ENCODE results near the gene RBMS1. TPM values are rescaled to one million over a fixed set of nuclear protein-coding genes. Genes with fewer than 3 reads are reported as not detected.
A peak's percentile ranks its signal among the peaks of the same experiment; 100 is the strongest.

RBMS1 gene
- total and polyA plus RNA-seq, 2 of the 13 experiments (the other 11 are each of a cell fraction or from before 2014, with no cell fraction given), result 55.5 to 110 TPM

DNA sequence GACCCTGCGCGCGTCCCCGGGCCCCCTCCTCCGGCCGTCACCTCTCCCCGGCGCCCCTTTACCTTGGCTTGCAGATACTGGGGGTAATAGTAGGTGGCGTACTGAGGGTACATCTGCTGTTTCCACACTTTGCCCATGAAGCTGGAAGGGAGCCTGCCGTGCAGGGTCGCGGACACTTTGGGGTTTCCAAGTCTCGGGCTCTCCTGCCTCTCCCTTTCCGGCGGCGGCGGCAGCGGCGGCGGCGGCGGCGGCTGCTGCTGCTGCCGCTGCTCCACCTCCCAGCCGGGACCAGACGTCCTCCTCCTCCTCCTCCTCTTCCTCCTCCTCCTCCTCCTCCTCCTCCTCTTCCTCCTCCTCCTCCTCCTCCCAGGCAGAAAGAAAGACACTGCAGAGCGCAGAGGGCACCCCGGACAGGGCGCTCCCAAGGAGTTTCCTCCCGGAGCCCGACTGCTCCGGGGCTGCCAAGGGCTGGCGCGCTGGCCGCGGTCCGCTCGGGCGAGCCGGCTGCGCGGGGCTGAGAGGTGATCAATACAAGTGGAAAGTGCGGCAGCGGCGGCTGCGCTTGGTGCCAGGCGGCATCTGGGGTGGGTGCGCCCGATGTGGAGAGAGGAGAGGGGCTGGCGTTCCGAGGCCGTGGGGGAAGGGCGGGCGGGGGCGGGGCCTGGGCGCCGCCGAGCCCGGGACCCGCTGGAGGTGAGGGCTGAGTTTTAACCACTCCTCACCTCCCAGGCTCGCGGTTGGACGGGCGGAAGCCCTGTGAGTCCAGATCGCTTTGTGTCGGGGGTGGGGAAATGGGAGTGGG lies at the start of gene RBMS1 (continued):
- TF ChIP-seq CENPT (CRISPR knock-in tag; IDR thresholded peaks at IDR 0.05; ENCODE audit: low read depth) (peak; percentile 75), HDAC1 (CRISPR knock-in tag; IDR thresholded peaks at IDR 0.05) (peak; percentile 66), NFKBIZ (CRISPR knock-in tag; IDR thresholded peaks at IDR 0.05) (no peak), MAF1 (CRISPR knock-in tag; IDR thresholded peaks at IDR 0.05; ENCODE audit: borderline replicate concordance) (no peak), POGZ (CRISPR knock-in tag; IDR thresholded peaks at IDR 0.05) (no peak), ZNF557 (CRISPR knock-in tag; IDR thresholded peaks at IDR 0.05) (no peak), ATF7-NPFF (CRISPR knock-in tag; IDR thresholded peaks at IDR 0.05; ENCODE audit: low read depth) (peak; percentile 47; the same call in 1 of the 2 replicates), KMT2A (CRISPR knock-in tag; IDR thresholded peaks at IDR 0.05) (no peak), MIER3 (CRISPR knock-in tag; IDR thresholded peaks at IDR 0.05; ENCODE audit: borderline replicate concordance) (no peak), PRPF4 (IDR thresholded peaks at IDR 0.05; ENCODE audit: low read depth, low read length, poor library complexity, severe bottlenecking) (peak; percentile 38), ZNF644 (CRISPR knock-in tag; IDR thresholded peaks at IDR 0.05; ENCODE audit: low read depth) (no peak), BRCA1 (CRISPR knock-in tag; IDR thresholded peaks at IDR 0.05) (no peak), MTA1 (CRISPR knock-in tag; IDR thresholded peaks at IDR 0.05; ENCODE audit: borderline replicate concordance) (no peak), ZFP82 (CRISPR knock-in tag; IDR thresholded peaks at IDR 0.05; ENCODE audit: borderline replicate concordance) (peak; percentile 84; the same call in 1 of the 2 replicates)
- TF ChIP-seq, protein P1, sequence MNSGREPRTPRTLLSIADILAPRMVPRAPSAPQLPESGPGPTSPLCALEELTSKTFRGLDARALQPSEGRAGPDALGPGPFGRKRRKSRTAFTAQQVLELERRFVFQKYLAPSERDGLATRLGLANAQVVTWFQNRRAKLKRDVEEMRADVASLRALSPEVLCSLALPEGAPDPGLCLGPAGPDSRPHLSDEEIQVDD (CRISPR knock-in tag; IDR thresholded peaks at IDR 0.05; ENCODE audit: borderline replicate concordance), result no peak
- TF ChIP-seq, protein P2, sequence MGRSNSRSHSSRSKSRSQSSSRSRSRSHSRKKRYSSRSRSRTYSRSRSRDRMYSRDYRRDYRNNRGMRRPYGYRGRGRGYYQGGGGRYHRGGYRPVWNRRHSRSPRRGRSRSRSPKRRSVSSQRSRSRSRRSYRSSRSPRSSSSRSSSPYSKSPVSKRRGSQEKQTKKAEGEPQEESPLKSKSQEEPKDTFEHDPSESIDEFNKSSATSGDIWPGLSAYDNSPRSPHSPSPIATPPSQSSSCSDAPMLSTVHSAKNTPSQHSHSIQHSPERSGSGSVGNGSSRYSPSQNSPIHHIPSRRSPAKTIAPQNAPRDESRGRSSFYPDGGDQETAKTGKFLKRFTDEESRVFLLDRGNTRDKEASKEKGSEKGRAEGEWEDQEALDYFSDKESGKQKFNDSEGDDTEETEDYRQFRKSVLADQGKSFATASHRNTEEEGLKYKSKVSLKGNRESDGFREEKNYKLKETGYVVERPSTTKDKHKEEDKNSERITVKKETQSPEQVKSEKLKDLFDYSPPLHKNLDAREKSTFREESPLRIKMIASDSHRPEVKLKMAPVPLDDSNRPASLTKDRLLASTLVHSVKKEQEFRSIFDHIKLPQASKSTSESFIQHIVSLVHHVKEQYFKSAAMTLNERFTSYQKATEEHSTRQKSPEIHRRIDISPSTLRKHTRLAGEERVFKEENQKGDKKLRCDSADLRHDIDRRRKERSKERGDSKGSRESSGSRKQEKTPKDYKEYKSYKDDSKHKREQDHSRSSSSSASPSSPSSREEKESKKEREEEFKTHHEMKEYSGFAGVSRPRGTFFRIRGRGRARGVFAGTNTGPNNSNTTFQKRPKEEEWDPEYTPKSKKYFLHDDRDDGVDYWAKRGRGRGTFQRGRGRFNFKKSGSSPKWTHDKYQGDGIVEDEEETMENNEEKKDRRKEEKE (IDR thresholded peaks at IDR 0.05), result no peak
- TF ChIP-seq, protein P3, sequence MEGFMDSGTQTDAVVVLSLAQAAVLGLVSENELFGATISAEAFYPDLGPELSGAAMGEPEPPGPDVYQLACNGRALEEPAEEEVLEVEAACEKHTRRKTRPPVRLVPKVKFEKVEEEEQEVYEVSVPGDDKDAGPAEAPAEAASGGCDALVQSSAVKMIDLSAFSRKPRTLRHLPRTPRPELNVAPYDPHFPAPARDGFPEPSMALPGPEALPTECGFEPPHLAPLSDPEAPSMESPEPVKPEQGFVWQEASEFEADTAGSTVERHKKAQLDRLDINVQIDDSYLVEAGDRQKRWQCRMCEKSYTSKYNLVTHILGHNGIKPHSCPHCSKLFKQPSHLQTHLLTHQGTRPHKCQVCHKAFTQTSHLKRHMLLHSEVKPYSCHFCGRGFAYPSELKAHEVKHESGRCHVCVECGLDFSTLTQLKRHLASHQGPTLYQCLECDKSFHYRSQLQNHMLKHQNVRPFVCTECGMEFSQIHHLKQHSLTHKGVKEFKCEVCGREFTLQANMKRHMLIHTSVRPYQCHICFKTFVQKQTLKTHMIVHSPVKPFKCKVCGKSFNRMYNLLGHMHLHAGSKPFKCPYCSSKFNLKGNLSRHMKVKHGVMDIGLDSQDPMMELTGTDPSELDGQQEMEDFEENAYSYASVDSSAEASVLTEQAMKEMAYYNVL (CRISPR knock-in tag; IDR thresholded peaks at IDR 0.05; ENCODE audit: borderline replicate concordance), result 0 out of 2 replicates have a peak, but pooled peaks have one; percentile 5
- TF ChIP-seq, protein P4, sequence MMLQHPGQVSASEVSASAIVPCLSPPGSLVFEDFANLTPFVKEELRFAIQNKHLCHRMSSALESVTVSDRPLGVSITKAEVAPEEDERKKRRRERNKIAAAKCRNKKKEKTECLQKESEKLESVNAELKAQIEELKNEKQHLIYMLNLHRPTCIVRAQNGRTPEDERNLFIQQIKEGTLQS (CRISPR knock-in tag; IDR thresholded peaks at IDR 0.05), result no peak
- TF ChIP-seq, protein P5, sequence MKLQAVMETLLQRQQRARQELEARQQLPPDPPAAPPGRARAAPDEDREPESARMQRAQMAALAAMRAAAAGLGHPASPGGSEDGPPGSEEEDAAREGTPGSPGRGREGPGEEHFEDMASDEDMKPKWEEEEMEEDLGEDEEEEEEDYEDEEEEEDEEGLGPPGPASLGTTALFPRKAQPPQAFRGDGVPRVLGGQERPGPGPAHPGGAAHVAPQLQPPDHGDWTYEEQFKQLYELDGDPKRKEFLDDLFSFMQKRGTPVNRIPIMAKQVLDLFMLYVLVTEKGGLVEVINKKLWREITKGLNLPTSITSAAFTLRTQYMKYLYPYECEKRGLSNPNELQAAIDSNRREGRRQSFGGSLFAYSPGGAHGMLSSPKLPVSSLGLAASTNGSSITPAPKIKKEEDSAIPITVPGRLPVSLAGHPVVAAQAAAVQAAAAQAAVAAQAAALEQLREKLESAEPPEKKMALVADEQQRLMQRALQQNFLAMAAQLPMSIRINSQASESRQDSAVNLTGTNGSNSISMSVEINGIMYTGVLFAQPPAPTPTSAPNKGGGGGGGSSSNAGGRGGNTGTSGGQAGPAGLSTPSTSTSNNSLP (IDR thresholded peaks at IDR 0.05; ENCODE audit: low read depth, low read length), result no peak
- TF ChIP-seq, protein P6, sequence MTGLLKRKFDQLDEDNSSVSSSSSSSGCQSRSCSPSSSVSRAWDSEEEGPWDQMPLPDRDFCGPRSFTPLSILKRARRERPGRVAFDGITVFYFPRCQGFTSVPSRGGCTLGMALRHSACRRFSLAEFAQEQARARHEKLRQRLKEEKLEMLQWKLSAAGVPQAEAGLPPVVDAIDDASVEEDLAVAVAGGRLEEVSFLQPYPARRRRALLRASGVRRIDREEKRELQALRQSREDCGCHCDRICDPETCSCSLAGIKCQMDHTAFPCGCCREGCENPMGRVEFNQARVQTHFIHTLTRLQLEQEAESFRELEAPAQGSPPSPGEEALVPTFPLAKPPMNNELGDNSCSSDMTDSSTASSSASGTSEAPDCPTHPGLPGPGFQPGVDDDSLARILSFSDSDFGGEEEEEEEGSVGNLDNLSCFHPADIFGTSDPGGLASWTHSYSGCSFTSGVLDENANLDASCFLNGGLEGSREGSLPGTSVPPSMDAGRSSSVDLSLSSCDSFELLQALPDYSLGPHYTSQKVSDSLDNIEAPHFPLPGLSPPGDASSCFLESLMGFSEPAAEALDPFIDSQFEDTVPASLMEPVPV (CRISPR knock-in tag; IDR thresholded peaks at IDR 0.05), result no peak

Measured in HepG2 (cell line).